Thyroid gland (tissue), 4 donors: ENCODE results near the gene FEN1.

Source experiments
- POLR2A ChIP-seq, 2 donors: fragments of 450-650 bp; IDR thresholded peaks; one replicate each; pipeline ENCODE4 v1.6.1; 2017; ENCODE audit warnings: antibody characterized with exemption in 2 of 2, mild to moderate bottlenecking in 2 of 2, moderate library complexity in 1 of 2
- TF ChIP-seq, protein P1 (sequence below), 6 experiments: fragments of 200-600 bp in 3 of 6; fragments of 450-650 bp in 3 of 6; sonication (generic) in 3 of 6; IDR thresholded peaks; one replicate each; pipeline ENCODE4 v1.5.1; 2016 to 2019; ENCODE audit warnings: antibody characterized with exemption in 6 of 6, mild to moderate bottlenecking in 2 of 6, inconsistent platforms in 1 of 6, moderate library complexity in 1 of 6

DNA sequence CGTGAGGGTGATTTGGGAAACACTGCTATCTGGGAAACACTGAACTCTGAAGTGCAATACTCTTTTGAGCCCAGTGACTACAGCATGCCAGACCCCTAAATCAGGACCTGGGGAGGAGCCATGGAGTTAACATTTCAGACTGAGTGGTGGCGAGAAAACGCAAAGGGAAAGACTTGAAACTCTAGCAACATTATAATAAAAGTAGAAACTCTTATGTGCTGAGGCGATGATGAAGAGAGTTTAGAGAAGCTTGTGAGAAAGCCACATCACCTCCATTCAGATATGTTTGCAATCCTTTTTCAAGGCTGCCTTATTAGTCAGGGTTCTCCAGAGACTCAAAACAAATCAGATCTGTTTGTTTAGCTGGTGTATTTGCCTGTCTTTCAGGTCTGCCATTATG lies 1.9 kb downstream of the FEN1 start:
- TF ChIP-seq, protein P1, sequence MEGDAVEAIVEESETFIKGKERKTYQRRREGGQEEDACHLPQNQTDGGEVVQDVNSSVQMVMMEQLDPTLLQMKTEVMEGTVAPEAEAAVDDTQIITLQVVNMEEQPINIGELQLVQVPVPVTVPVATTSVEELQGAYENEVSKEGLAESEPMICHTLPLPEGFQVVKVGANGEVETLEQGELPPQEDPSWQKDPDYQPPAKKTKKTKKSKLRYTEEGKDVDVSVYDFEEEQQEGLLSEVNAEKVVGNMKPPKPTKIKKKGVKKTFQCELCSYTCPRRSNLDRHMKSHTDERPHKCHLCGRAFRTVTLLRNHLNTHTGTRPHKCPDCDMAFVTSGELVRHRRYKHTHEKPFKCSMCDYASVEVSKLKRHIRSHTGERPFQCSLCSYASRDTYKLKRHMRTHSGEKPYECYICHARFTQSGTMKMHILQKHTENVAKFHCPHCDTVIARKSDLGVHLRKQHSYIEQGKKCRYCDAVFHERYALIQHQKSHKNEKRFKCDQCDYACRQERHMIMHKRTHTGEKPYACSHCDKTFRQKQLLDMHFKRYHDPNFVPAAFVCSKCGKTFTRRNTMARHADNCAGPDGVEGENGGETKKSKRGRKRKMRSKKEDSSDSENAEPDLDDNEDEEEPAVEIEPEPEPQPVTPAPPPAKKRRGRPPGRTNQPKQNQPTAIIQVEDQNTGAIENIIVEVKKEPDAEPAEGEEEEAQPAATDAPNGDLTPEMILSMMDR (IDR thresholded peaks at IDR 0.05) = no peak
- no peak for TF ChIP-seq POLR2A (IDR thresholded peaks at IDR 0.05)
